ENCODE data around the gene HIGD1B. TPM values are rescaled to one million over a fixed set of nuclear protein-coding genes. Genes with fewer than 3 reads are reported as not detected.

The HIGD1B gene
- total and polyA plus RNA-seq, 4 donors, result 3.0 to 25.4 (median 18.0) TPM

GRCh38 chr17:44804302-44805089 is 43.2 kb upstream of the HIGD1B start:
- no peaks in the 10 kb centered on the region for H3K9me3 ChIP-seq (ENCODE audit: control insufficient read depth in 4 of 4, insufficient read depth in 3 of 4, low read length in 3 of 4)
- DNase-seq (no peak), ATAC-seq (ENCODE audit: insufficient read depth, low FRiP score) (no peak)
- peaks cover 1 to 32% (median 17%) of the 10 kb centered on the region in 4 donors for H3K36me3 ChIP-seq (ENCODE audit: control insufficient read depth in 4 of 4, insufficient read depth in 4 of 4, low read length in 4 of 4)
- TF ChIP-seq, protein P1, sequence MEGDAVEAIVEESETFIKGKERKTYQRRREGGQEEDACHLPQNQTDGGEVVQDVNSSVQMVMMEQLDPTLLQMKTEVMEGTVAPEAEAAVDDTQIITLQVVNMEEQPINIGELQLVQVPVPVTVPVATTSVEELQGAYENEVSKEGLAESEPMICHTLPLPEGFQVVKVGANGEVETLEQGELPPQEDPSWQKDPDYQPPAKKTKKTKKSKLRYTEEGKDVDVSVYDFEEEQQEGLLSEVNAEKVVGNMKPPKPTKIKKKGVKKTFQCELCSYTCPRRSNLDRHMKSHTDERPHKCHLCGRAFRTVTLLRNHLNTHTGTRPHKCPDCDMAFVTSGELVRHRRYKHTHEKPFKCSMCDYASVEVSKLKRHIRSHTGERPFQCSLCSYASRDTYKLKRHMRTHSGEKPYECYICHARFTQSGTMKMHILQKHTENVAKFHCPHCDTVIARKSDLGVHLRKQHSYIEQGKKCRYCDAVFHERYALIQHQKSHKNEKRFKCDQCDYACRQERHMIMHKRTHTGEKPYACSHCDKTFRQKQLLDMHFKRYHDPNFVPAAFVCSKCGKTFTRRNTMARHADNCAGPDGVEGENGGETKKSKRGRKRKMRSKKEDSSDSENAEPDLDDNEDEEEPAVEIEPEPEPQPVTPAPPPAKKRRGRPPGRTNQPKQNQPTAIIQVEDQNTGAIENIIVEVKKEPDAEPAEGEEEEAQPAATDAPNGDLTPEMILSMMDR (IDR thresholded peaks at IDR 0.05; ENCODE audit: control extremely low read depth, extremely low read depth), result no peak
- H3K4me3 ChIP-seq, result no peak overlapping the region
- peak overlapping the region in 1 of 2 donors; percentile 80 for H3K27ac ChIP-seq (ENCODE audit: low read depth in 1 of 2, low read length in 1 of 2)
- no peak overlapping the region for H3K9ac ChIP-seq (ENCODE audit: insufficient read depth in 1 of 2, low read length in 2 of 2)
- 90 to 92% methylated on average over 10 of the region's 10 CpGs for WGBS, 2 donors
- no peaks in the 10 kb centered on the region for H3K27me3 ChIP-seq (ENCODE audit: control insufficient read depth in 3 of 3, insufficient read depth in 3 of 3, low read length in 2 of 3)
- peaks cover 0 to 10% (median 0%) of the 10 kb centered on the region in 5 donors for H3K4me1 ChIP-seq (ENCODE audit: control insufficient read depth in 5 of 5, insufficient read depth in 5 of 5, low read length in 5 of 5)

- DNase-seq (no peak), ATAC-seq (ENCODE audit: insufficient read depth, low FRiP score) (no peak)
- peaks cover 0 to 23% (median 12%) of the 10 kb centered on the region in 4 donors for H3K36me3 ChIP-seq (ENCODE audit: control insufficient read depth in 4 of 4, insufficient read depth in 4 of 4, low read length in 4 of 4)
- H3K9me3 ChIP-seq (ENCODE audit: control insufficient read depth in 4 of 4, insufficient read depth in 3 of 4, low read length in 3 of 4), result no peaks in the 10 kb centered on the region
- TF ChIP-seq, protein P1 (IDR thresholded peaks at IDR 0.05; ENCODE audit: control extremely low read depth, extremely low read depth), result no peak
- no peak overlapping the region for H3K27ac ChIP-seq (ENCODE audit: low read depth in 1 of 2, low read length in 1 of 2)
- no peak overlapping the region for H3K9ac ChIP-seq (ENCODE audit: insufficient read depth in 1 of 2, low read length in 2 of 2)
- WGBS, 2 donors, result 83 to 93% methylated on average over 4 of the region's 4 CpGs
- H3K4me3 ChIP-seq, result no peak overlapping the region
- no peaks in the 10 kb centered on the region for H3K27me3 ChIP-seq (ENCODE audit: control insufficient read depth in 3 of 3, insufficient read depth in 3 of 3, low read length in 2 of 3)
- H3K4me1 ChIP-seq (ENCODE audit: control insufficient read depth in 5 of 5, insufficient read depth in 5 of 5, low read length in 5 of 5), result peaks cover 0 to 10% (median 2%) of the 10 kb centered on the region in 5 donors
Observed at GRCh38 chr17:44807093-44807816, 40.4 kb upstream of the HIGD1B start.

DNA sequence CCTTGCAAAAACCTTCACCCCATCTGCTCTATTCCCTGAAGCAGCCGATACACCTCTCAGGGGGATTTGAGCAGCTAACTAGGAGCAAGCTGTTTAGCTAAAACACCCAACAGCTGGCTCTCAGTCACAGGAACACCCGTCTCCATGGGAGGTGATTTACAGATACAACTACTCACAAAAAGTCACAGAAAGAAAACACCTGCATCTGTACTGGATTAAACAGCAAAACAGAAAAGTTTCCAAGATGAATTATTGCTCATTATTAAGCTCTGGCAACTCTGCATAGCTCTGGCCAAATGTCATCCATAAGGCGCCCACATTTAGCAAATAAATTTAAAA is 39.9 kb upstream of the HIGD1B start:
- TF ChIP-seq, protein P1 (IDR thresholded peaks at IDR 0.05; ENCODE audit: control extremely low read depth, extremely low read depth), result no peak
- peaks cover 0 to 10% (median 0%) of the 10 kb centered on the region in 5 donors for H3K4me1 ChIP-seq (ENCODE audit: control insufficient read depth in 5 of 5, insufficient read depth in 5 of 5, low read length in 5 of 5)
- no peak overlapping the region for H3K9ac ChIP-seq (ENCODE audit: insufficient read depth in 1 of 2, low read length in 2 of 2)
- H3K27ac ChIP-seq (ENCODE audit: low read depth in 1 of 2, low read length in 1 of 2), result no peak overlapping the region
- no peaks in the 10 kb centered on the region for H3K27me3 ChIP-seq (ENCODE audit: control insufficient read depth in 3 of 3, insufficient read depth in 3 of 3, low read length in 2 of 3)
- H3K36me3 ChIP-seq (ENCODE audit: control insufficient read depth in 4 of 4, insufficient read depth in 4 of 4, low read length in 4 of 4), result peaks cover 0 to 23% (median 12%) of the 10 kb centered on the region in 4 donors
- no peak for DNase-seq
- H3K4me3 ChIP-seq, result no peak overlapping the region
- ATAC-seq (ENCODE audit: insufficient read depth, low FRiP score), result no peak
- WGBS, 2 donors, result 76 to 80% methylated on average over 3 of the region's 3 CpGs
- H3K9me3 ChIP-seq (ENCODE audit: control insufficient read depth in 4 of 4, insufficient read depth in 3 of 4, low read length in 3 of 4), result no peaks in the 10 kb centered on the region

Measured in lung (tissue), 12 donors.